Measurements from ENCODE around the gene OSGEP.

OSGEP gene

DNA sequence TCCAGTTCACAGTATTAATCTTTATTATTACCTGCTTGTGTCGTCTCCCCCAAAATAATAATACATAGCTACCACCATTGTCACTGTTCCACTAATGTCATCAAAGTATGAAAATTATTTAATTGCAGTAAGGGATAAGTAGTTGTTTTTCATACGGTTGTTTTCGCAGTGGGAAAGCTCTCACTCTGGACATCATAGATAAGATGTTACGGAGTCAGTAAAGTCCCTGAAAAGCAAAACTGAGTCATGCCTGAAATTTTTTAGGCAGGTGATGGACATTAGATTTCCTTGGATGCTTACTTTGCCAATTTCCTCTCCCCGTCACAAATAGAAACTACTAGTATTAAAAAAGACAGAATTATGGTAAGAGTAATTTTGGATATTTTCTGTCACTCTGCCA lies 27.8 kb upstream of the OSGEP start (continued):
- TF ChIP-seq, protein P1, sequence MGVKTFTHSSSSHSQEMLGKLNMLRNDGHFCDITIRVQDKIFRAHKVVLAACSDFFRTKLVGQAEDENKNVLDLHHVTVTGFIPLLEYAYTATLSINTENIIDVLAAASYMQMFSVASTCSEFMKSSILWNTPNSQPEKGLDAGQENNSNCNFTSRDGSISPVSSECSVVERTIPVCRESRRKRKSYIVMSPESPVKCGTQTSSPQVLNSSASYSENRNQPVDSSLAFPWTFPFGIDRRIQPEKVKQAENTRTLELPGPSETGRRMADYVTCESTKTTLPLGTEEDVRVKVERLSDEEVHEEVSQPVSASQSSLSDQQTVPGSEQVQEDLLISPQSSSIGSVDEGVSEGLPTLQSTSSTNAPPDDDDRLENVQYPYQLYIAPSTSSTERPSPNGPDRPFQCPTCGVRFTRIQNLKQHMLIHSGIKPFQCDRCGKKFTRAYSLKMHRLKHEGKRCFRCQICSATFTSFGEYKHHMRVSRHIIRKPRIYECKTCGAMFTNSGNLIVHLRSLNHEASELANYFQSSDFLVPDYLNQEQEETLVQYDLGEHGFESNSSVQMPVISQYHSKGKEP (tag by site-specific recombination; IDR thresholded peaks at IDR 0.05), result no peak
- TF ChIP-seq ZNF621 (tag by site-specific recombination; IDR thresholded peaks at IDR 0.05) (no peak), BCL11A (tag by site-specific recombination; IDR thresholded peaks at IDR 0.05; ENCODE audit: low read depth) (no peak), ZBTB7A (tag by site-specific recombination; IDR thresholded peaks at IDR 0.05; ENCODE audit: low read depth) (no peak), GLI4 (tag by site-specific recombination; IDR thresholded peaks at IDR 0.05) (no peak)

DNA sequence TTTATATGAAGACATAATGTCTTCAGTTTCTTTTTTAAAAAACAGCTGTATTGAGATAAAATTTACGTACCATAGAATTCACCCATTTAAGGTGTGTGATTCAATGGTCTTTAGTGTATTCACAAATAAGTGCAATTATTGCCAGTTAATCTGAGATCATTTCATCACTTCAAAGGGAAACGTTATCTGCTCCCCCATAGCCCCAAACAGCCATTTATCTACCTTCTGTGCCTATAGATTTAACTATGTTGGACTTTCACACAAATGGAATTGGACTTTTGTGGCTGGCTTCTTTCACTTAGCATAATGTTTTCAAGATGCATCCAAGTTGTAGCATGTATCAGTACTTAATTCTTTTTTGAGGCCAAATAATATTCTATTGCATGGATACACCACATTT lies 24.3 kb upstream of the OSGEP start:
- Histone ChIP-seq H3K36me3 (ENCODE audit: control insufficient read depth in 2 of 2, insufficient read depth in 1 of 2, low read length in 2 of 2) (peaks cover 29 to 48% of the 10 kb centered on the region in 2 experiments), H3K27ac (ENCODE audit: extremely low read depth, low read depth, low read length) (no peak overlapping the region), H3K4me1 (ENCODE audit: control insufficient read depth, insufficient read depth, low read length) (0 out of 2 replicates have a peak, but pooled peaks cover 2% of the 10 kb centered on the region), H3K9me3 (ENCODE audit: control insufficient read depth, insufficient read depth, low read depth, low read length) (no peaks in the 10 kb centered on the region), H3K4me3 (ENCODE audit: low read depth, low read length) (no peak overlapping the region)
- ChIA-PET POLR2A (interaction anchor here (1.1 to 2.4 kb wide), 3 partner anchors 9 to 66 kb away, joined by 5 to 7 read pairs (median 7); partner anchors contain the start of genes PIP4P1, PNP and TEP1), CTCF (interaction anchor here (0.7 to 0.8 kb wide), 2 partner anchors 39 to 52 kb away, joined by 3 read pairs; no protein-coding TSS in a partner anchor)
- TF ChIP-seq, protein P2, sequence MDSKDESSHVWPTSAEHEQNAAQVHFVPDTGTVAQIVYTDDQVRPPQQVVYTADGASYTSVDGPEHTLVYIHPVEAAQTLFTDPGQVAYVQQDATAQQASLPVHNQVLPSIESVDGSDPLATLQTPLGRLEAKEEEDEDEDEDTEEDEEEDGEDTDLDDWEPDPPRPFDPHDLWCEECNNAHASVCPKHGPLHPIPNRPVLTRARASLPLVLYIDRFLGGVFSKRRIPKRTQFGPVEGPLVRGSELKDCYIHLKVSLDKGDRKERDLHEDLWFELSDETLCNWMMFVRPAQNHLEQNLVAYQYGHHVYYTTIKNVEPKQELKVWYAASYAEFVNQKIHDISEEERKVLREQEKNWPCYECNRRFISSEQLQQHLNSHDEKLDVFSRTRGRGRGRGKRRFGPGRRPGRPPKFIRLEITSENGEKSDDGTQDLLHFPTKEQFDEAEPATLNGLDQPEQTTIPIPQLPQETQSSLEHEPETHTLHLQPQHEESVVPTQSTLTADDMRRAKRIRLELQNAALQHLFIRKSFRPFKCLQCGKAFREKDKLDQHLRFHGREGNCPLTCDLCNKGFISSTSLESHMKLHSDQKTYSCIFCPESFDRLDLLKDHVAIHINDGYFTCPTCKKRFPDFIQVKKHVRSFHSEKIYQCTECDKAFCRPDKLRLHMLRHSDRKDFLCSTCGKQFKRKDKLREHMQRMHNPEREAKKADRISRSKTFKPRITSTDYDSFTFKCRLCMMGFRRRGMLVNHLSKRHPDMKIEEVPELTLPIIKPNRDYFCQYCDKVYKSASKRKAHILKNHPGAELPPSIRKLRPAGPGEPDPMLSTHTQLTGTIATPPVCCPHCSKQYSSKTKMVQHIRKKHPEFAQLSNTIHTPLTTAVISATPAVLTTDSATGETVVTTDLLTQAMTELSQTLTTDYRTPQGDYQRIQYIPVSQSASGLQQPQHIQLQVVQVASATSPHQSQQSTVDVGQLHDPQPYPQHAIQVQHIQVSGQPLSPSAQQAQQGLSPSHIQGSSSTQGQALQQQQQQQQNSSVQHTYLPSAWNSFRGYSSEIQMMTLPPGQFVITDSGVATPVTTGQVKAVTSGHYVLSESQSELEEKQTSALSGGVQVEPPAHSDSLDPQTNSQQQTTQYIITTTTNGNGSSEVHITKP (tag by site-specific recombination; IDR thresholded peaks at IDR 0.05), result no peak
- TF ChIP-seq, protein P3, sequence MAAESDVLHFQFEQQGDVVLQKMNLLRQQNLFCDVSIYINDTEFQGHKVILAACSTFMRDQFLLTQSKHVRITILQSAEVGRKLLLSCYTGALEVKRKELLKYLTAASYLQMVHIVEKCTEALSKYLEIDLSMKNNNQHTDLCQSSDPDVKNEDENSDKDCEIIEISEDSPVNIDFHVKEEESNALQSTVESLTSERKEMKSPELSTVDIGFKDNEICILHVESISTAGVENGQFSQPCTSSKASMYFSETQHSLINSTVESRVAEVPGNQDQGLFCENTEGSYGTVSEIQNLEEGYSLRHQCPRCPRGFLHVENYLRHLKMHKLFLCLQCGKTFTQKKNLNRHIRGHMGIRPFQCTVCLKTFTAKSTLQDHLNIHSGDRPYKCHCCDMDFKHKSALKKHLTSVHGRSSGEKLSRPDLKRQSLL (tag by site-specific recombination; IDR thresholded peaks at IDR 0.05), result no peak
- TF ChIP-seq BCL11A (tag by site-specific recombination; IDR thresholded peaks at IDR 0.05; ENCODE audit: low read depth), result no peak
- TF ChIP-seq, protein P4, sequence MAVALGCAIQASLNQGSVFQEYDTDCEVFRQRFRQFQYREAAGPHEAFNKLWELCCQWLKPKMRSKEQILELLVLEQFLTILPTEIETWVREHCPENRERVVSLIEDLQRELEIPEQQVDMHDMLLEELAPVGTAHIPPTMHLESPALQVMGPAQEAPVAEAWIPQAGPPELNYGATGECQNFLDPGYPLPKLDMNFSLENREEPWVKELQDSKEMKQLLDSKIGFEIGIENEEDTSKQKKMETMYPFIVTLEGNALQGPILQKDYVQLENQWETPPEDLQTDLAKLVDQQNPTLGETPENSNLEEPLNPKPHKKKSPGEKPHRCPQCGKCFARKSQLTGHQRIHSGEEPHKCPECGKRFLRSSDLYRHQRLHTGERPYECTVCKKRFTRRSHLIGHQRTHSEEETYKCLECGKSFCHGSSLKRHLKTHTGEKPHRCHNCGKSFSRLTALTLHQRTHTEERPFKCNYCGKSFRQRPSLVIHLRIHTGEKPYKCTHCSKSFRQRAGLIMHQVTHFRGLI (tag by site-specific recombination; IDR thresholded peaks at IDR 0.05), result no peak
- no peak for TF ChIP-seq ZNF792 (tag by site-specific recombination; IDR thresholded peaks at IDR 0.05)
- TF ChIP-seq ZNF366 (tag by site-specific recombination; conservative IDR thresholded peaks at IDR 0.05), result no peak
- TF ChIP-seq, protein P5, sequence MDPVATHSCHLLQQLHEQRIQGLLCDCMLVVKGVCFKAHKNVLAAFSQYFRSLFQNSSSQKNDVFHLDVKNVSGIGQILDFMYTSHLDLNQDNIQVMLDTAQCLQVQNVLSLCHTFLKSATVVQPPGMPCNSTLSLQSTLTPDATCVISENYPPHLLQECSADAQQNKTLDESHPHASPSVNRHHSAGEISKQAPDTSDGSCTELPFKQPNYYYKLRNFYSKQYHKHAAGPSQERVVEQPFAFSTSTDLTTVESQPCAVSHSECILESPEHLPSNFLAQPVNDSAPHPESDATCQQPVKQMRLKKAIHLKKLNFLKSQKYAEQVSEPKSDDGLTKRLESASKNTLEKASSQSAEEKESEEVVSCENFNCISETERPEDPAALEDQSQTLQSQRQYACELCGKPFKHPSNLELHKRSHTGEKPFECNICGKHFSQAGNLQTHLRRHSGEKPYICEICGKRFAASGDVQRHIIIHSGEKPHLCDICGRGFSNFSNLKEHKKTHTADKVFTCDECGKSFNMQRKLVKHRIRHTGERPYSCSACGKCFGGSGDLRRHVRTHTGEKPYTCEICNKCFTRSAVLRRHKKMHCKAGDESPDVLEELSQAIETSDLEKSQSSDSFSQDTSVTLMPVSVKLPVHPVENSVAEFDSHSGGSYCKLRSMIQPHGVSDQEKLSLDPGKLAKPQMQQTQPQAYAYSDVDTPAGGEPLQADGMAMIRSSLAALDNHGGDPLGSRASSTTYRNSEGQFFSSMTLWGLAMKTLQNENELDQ (tag by site-specific recombination; IDR thresholded peaks at IDR 0.05; ENCODE audit: low read depth), result no peak
- TF ChIP-seq, protein P6, sequence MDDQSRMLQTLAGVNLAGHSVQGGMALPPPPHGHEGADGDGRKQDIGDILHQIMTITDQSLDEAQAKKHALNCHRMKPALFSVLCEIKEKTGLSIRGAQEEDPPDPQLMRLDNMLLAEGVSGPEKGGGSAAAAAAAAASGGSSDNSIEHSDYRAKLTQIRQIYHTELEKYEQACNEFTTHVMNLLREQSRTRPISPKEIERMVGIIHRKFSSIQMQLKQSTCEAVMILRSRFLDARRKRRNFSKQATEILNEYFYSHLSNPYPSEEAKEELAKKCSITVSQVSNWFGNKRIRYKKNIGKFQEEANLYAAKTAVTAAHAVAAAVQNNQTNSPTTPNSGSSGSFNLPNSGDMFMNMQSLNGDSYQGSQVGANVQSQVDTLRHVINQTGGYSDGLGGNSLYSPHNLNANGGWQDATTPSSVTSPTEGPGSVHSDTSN (CRISPR knock-in tag; IDR thresholded peaks at IDR 0.05), result no peak
- no peak for TF ChIP-seq ZNF175 (tag by site-specific recombination; IDR thresholded peaks at IDR 0.05)
- no peak for TF ChIP-seq KLF9 (tag by site-specific recombination; IDR thresholded peaks at IDR 0.05; ENCODE audit: low read depth)
